NCI-H2196 treated with DMSO at 0.1 percent for 48 hours (cell line): ENCODE measurements around the gene ANKS4B.
"Not testable (repeated sequence)": the region's sequence is repeated elsewhere in the genome, so short reads cannot be mapped to it uniquely, and the experiment has no call there.

Experiments used
- DNase-seq: peaks from one replicate; lab custom pipeline; 2025; ENCODE audit not compliant: unreplicated experiment; lab: John Stamatoyannopoulos, UW

The ANKS4B gene, protein sequence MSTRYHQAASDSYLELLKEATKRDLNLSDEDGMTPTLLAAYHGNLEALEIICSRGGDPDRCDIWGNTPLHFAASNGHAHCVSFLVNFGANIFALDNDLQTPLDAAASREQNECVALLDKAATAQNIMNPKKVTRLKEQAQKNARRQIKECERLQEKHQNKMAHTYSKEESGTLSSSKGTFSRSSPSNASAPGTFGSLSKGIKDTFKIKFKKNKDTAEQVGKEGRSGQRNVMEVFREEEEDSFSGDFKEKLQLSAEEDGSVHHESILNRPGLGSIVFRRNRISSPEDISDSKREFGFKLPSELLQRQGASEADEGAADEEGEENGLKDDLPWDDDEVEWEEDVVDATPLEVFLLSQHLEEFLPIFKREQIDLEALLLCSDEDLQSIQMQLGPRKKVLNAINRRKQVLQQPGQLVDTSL

DNA sequence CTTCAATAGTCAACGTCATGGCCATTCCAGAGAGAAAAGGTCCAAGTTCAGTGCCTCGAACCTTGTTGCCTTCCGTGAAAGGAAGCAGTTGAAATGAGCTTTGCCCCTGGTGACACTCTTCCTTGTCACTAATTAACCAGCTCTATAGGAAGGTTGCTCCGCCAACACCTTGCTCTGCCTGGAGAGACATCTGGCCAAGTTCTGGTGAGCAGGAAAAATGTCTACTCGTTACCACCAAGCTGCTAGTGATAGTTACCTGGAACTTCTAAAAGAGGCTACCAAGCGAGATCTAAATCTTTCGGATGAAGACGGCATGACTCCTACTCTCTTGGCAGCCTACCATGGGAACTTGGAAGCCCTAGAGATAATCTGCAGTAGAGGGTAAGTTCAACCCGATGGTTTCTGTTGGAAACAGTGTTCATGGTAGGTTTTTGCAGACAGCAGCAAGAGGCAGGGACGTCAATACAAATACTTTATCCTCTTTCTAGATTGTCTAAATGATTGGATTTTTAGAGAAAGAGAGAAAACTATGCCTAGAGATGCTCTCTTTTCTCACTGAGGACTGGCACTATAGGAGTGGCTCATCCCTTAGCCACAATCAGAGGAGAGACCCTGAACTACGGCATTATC lies at the start of gene ANKS4B:
ANKS4B (plus strand) TSS at position 179 of the 630 bp plus-strand sequence; CDS start at position 218, 39 bp downstream.
- no peak for DNase-seq

DNA sequence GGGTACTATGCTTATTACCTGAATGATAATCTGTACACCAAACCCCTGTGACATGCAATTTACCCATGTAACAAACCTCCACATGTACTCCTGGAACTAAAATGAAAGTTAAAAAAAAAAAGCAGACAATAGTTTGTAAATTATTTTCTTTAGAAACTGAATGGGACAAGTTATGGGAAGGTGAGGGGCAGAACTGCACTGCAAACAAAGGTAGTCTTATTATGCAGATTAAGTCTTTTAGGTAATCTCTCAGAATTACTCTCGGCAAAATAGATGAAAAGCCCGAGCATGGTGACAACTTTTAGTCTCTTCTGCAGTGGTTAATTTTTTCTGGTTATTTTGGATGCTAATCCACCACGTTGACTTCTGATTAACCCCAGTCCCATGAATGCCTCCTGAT lies 49.5 kb upstream of the ANKS4B start:
- no peak for DNase-seq

DNA sequence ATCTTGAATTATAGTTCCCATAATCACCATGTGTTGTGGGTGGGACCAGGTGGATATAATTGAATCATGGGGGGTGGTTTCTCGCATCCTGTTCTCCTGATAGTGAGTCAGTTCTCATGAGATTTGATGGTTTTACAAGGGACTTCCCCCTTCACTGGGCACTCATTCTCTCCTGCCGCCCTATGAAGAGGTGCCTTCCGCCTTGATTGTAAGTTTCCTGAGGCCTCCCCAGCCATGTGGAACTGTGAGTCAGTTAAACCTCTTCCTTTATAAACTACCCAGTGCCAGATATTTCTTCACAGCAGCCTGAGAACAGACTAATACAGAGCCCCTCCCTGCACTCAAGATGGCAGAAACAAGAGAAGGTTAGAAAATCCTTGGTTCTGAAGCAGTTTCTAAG lies 48.7 kb upstream of the ANKS4B start:
- DNase-seq, result no peak

DNA sequence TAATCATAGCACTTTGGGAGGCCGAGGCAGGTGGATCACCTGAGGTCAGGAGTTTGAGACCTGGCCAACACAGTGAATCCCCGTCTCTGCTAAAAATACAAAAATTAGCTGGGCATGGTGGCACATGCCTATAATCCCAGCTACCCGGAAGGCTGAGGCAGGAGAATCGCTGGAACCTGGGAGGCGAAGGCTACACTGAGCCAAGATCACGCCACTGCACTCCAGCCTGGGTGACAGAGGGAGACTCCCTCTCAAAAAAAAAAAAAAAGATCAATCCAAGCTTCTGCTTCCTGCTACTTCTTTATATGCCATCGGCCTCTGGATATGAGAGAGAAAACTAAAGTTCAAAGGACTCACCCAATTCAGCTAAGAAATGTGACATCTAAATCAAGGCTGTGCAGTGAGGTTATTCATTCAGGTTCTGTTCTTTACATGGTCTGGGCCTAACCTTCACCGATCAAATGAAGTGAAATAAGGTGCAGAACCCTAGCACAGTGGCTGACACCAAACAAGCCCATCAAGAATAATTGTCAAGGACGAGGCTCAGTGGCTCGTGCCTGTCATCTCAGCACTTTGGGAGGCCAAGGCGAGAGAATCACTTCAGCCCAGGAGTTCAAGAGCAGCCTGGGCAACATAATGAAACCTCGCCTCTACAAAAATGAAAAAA lies 47.7 kb upstream of the ANKS4B start:
- no peak for DNase-seq

DNA sequence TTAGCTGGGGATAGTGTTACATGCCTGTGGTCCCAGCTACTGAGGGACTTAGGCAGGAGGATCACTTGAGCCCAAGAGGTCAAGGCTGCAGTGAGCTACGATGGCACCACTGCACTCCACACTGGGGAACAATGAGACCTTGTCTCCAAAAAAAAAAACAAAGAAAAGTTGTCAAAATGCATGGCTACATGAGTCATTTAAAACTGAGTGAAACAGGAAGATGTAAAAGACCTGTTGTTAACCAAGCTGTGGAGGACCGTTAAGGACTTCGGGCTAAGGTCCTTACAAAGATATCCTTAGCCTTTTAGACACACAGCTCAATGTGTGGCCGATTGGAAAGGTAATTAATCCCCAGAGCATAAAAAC lies 47.2 kb upstream of the ANKS4B start:
- DNase-seq, result no peak

DNA sequence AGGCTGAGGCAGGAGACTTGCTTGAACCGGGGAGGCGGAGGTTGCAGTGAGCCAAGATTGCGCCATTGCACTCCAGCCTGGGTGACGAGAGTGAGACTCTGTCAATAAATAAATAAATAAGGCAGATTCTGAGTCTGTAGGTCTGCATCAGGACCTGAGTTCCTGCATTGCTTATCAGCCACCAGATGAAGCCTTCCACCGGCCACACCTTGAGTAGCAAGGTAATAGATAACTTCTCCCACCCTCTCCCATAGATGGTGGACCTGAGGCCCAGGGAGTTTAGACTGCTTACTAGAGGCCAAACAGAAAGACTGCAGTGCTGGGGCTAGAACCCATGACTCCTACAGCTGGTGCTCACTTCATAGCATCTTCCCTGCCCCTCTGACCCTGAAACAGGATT lies 44.2 kb upstream of the ANKS4B start:
- DNase-seq, result no peak

DNA sequence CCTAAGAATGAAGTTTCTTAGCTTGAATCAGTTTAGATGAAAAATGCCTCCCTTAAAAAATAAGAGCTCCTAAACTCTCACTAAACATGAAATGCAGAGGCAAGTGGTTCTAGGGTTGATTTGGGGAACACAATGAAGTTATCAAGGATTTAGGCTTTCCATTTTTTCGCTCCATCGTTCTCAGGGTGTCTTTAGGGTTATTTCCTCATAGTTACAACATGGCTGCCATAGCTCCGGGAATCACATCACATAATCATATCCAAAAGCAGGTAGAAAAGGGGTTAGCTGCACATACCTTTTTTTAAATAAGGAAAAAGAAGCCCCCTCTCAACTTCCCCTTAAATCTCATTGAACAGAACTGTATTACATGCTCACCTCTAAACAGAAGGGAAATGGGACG lies 43.5 kb upstream of the ANKS4B start:
- DNase-seq, result no peak

DNA sequence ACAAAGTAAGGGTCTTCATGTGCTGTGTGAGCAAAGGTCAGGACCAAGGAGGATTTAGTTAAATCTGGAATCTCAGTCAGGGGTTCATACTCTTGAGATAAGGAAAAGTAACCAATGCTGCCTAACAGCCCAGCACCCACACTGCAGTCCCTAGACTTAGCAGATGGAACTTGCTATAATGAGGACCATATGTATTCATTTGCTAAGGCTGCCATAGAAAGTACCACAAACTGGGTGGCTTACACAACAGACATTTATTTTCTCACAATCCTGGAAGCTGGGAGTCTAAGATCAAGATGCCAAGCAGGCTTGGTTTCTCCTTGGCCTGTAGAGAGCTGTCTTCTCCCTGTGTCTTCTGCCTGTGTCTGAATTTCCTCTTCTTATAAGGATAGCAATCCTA lies 42.9 kb upstream of the ANKS4B start:
- DNase-seq, result no peak

DNA sequence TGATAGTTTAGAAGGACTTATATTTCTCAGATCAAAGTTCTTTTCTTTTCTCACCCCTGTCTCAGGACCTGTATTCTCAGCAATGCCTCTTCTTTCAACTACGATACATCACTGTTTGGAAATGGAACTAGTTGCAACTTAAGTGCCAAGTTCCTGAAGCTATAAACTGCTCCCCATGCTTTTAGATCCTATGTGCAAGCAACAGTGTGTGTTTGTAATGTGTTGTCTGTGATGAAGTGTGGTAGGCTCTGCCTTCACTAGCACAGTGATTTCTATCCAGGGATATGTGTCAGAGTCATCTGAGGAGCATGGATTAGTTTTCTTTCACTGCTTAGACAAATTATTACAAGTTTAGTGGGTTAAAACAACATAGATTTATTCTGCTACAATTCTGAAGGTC lies 40.5 kb upstream of the ANKS4B start:
- no peak for DNase-seq

DNA sequence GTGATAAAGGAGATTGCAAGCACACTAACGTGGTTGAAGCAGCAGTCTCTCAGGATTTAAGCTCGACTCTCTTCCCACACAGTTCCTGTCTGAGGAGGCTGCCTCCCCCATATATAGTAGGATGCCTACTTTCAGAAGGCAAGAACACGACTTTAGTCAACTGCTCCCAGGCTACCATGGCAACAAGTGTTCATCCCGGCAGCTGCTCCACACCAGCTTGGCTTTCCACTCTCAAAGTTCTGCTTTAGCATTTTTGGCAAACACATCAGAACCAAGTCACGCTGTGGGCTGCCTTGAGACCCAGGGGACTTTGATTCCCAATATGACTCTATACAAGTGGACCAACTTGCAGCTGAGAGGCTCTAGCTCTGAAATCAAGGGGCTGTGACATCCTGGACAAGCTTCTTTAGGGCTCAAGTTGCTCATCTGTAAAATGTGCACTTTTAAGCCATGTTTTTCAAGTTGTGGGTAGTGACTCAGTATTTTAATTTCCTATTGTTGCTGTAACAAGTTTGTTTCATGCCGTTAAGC lies 38.7 kb upstream of the ANKS4B start:
- DNase-seq, result no peak

DNA sequence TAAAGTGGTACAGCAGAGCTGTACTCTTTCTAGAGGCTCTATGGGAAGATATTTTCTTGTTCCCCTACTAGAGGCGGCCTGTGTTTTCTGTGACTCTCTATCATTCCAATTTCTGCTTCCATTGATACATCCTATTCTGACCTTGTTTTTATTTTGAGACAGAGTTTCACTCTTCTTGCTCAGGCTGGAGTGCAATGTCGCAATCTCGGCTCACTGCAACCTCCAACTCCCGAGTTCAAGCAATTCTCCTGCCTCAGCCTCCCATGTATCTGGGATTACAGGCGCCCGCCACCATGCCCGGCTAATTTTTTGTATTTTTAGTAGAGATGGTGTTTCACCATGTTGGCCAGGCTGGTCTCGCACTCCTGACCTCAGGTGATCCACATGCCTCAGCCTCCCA lies 38.2 kb upstream of the ANKS4B start:
- DNase-seq, result not testable (repeated sequence)

DNA sequence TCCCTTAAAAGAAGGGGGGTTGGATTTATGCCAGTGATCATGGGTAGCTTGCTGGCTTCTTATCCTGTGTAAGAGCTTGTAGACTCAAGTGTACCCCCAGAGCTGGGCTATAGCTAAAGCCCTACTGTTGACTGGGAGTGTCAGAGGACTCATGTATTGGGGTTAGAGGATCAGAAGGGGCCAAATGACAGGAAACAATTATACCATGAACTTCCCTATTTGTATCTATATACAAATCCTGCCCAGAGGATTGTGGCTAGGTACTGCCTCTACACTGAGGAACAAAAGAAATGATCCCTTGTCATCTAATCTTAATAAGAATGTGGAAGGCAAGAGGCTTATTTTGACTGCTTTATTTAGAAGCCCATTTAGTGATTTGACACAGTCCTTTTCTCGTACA lies 36.4 kb upstream of the ANKS4B start:
- no peak for DNase-seq

DNA sequence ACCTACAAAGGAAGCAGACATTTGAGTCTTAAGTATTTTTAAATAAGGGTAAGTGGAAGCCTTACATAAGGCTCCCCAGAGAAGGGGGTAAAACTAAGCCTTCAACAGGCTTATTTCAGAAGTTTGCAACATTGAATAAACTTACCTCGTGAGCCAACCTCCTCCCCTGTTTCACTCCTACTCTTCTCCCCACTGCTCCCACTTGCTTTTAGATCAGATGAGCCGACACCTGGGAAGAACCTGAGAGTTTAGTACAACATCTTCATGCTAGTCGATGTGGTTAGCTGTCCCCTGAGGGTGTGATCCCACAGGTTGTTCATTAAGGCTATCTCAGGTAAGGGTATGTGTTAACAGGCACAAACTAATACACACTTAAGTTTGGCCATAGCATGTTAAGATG lies 35.9 kb upstream of the ANKS4B start:
- no peak for DNase-seq

DNA sequence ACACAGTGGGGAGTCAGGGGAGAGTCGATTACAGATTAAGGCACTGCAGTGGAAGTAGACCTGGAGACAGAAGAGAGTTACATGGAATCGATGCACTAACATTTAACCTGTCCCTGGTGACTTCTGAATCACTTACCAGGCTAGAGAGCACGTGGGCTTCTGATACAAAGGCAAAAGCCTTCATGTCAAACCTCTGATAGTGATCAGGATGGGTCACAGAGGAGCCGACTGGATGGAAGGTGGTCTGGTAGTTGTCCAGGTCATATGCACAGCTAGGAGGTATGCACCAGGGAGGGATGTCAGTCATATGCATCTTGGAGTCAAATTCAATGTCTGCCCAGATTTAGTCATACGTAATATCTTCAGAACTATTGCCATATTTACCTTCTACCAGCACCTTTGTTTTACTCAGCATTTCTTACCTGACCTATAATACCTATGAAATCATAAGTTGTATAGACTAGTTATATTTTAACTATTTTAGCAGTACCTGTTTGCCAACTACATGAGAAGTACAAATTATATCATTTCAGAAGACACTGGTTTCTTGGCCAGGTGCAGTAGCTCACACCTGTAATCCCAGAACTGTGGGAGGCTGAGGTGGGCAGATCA lies 33.8 kb upstream of the ANKS4B start:
- no peak for DNase-seq

DNA sequence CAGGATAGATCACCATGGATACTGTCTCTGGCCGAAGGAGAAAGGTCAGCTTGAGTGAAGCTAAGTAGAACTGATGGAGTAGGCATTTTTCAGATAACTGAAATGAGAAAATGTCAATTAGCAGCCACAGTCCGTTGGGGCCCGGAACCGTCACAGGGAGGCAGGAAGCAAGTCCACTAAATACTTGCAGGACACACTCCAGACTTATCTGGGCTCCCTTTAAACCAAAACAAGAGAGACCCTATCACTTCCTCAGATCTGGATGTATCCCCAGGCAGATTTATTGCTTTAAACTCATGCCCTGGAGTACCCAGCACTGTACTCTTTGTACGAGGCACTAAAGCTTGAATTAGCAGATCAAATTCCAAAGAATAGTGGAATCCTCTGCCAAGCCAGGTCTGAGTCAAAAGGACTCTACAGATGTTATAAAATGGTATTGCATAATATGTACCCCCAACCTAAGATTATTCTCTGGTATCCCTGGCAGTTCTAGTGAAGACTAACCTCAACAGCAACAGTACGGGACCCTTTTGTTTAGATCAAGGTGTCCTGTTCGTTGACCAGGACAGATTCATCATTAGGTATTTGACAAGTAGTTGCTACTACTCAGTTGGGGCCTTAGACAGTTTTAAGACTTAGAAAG lies 30.2 kb upstream of the ANKS4B start:
- DNase-seq, result no peak

DNA sequence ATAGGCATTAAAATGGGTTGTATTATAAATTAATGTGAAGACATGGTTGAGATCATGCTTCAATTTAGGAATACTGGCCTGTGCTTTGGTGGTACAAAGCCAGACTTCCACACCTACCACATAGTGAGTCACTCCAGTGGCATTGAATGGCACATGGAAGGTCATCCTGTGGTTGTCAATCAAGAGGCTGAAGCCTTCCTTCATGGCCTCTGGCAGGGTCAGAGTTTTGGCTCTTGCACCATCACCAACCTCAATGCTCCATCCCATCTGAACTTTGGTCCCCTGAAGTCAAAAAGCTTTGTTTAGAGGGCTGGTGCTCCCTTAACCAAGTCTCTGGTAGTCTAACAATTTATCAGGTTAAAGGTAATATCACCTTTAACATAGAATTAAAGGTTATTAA lies 28.2 kb upstream of the ANKS4B start:
- DNase-seq, result no peak

DNA sequence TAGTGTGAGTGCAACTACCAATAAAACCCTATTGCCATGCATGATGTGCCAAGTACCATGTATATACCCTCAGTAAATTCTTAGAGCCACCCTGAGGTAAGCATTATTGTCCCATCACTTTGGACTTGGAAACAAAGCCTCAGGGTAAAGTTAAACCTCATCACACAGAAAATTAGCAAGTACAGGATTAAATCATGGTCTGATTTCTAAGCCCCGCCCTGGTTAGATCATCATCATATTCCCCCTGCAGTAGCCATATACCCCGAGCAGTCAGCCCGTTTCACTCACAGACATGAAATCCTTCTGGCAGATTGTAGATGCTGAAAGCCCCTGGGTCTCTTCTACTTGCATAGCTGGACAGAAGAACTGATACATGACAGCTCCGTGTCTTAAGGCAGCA lies 26.9 kb upstream of the ANKS4B start:
- DNase-seq, result no peak

DNA sequence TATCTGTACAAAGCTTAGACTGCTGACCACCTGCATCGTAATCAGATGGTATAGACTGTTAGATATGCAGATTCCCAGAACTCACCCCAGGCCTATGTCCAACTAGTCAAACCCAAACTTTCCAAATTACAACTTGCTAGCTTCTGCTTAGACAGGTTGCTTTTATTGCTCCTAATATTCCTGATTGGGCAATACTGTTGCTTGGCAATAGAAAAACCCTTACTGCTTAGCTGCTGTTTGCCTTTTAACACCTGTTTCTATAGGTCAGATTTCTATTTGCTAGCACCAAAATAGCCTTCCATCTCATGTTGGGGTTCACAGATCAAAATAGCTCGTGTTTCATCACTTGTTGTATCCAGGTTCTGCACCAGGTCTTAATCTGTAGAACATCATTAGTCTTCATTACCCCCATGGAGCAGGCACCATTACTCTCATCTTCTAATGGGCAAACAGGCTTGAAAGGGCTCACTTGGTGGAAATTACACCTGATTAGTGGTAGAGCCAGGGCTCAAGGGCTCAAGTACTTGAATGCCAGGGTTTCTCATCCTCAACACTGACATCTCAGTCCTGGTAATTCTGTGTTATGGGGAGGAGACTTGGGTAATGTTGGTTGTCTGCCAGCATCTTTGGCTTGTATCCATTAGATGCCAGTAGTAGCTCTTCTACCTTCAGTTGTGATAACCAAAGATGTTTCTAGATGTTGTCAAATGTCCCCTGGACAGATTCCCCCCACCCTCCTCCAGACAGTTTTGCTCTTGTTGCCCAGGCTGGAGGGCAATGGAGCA lies 24.9 kb upstream of the ANKS4B start:
- DNase-seq, result no peak

DNA sequence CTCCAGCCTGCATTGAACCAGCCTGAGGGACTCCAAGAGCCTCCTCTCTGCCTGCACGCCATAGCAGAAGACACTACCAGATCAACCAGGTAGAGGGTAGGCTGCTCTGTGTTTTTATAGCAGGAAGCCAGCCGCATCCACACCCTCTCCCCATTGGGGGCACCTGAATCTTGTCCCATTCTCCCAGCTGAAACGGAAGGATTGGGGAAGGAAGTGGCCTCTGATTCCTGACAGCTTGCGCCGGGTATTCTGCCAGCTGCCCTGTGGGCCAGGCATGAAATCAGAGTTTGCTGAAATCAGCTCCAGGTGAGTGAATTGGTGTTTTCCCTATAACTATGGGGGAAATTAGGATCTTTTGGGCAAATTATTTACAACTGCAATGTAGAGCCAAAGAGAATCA lies 22.0 kb upstream of the ANKS4B start, which contains the start of gene ZP2:
ZP2 (minus strand) TSS at position 89 of the 400 bp plus-strand sequence; CDS start at position 62, 27 bp downstream.
- no peak for DNase-seq

DNA sequence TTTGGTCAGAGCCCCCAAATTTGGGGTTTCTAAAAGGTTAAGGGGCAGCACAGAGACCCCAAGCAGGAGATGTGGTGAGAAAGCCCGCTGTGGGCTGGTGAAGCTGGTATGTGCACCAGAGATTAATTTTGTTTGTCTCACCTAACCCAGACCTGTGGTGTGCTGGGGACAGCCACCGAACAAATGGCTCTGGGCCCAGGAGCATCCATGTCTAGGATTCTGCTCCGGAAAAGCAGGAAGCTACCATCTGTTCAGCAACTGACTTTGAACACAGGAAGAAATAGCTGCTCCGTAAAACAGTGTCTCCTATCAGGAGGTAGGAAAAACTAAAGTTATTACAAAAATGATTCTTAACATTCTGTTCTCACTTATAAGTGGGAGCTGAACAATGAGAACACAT lies 19.4 kb upstream of the ANKS4B start:
- no peak for DNase-seq
